OCI-M2 (cell line): ENCODE measurements around the gene MST1R.
A peak's percentile ranks its signal among the peaks of the same experiment; 100 is the strongest.

Experiments used
- DNase-seq: peaks from one replicate; lab custom pipeline; 2025; ENCODE audit not compliant: unreplicated experiment; lab: John Stamatoyannopoulos, UW

MST1R gene

DNA sequence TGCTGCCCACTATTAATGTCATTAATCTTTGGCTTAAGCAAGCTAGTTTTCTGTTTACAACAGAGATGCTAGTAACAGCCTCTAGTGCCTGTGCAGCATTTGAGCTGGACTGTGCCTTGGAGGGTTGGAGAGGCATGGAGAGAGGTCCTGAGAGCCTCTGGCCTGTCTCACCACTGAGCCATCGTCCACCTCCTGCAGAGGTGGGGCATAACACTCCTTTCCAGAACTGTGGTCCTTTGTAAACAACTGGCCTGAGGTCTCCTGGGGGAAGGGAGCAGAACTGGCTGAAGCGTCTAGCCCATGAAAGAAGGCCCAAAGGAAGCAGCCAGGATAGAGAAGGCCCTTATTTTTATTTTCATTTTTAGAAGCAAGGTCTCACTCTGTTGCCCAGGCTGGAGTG is 24.0 kb downstream of the MST1R start:
- no peak for DNase-seq

DNA sequence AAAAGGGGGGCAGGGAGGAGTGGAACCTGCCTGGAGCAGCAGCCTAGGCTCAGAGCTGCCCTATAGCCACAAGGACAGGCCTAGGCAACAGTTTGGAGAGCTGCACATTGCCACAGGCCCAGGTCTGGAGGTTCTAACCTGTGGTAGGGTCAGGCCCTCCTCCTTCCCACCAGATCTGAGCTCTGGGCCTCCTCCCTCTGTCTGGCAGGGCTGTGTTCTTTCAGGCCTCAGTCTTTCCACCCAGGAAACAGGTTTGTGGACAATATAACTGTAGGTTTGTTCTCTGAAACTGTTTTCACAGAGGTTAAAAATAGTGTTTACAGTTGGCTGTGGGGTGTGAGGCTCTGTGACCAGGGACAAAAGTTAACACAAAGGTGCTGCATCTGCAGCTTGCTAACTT is 25.0 kb downstream of the MST1R start:
- no peak for DNase-seq

DNA sequence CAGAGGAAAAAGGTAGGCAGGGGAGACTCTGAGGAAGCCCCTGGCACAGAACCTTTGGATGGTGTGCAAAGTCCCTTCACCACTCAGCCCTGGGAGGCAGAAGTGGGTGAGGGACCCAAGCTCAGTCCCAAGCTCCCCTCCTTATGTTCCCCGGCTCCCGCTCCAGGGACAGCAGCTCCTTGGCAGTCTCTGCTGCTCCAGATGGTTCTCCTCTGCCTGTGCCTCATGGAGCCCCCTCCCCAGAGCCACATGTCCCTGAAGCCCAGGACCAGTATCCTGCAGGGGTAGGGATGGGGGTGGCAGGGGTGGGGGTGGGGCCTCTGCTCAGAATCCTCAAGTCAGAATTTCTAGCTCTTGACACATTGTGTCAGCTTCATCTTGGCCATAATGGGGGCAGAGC is 26.0 kb downstream of the MST1R start:
- no peak for DNase-seq

DNA sequence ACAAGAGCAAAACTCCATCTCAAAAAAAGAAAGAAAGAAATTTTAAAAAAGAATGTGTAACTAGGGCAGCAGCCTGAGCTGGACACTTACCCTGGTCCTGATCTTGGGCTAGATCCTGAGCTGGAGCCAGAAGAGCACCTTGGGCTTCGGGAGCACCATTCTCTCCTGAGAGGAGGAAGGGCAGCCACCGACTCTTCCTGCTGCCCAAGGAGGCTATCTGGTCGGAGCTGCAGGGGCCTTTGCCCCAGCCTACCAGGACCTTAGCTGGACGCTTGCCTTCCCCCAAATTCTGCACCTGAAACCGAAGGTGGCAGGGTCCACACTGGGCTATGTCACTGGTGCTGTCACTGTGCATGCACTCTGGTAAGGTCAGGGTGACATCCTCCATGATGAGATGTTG is 27.1 kb downstream of the MST1R start:
- DNase-seq = no peak

DNA sequence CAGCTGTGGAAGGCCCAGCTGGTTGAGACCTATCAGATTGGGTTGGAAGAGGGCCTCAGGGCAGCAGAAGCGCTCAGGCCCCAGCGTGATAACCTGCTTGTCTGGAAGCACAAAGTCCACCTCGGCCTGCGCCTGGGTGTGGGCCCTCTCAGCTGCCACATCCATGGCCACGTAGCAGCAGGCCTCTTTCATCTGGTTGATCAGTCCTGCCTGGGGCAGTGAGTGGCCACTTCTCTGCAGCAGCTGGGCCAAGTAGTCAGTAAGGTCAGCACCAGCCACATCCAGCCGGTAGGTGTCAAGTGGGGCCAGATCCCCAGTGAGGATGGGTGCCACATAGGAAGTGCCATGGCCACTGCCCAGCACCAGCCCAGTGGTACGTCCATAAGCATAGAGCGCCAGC is 30.1 kb downstream of the MST1R start:
- no peak for DNase-seq

DNA sequence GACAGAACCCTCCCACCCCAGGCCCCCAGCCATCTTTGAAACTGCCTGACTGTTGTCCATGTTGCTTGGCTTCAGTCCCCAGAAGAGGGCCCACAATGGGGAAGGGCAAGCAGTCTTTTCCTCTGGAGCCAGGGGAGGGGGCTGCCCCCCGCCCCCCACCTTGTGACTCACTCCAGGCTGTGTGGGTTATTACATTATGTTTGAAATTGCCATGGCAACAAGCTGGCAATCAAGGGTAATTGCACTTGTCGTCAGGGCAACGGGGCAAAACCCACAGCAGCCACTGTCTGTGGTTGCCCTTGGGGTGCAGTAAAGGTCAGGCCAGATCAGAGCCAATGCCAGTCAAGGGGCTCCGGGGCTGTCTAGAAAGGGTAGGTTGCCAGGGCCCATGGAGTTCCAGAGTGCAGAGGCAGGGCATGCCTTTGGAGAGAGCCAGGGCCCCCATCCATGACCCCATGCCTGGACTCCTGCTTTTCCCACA is 30.8 kb downstream of the MST1R start:
- DNase-seq = no peak

DNA sequence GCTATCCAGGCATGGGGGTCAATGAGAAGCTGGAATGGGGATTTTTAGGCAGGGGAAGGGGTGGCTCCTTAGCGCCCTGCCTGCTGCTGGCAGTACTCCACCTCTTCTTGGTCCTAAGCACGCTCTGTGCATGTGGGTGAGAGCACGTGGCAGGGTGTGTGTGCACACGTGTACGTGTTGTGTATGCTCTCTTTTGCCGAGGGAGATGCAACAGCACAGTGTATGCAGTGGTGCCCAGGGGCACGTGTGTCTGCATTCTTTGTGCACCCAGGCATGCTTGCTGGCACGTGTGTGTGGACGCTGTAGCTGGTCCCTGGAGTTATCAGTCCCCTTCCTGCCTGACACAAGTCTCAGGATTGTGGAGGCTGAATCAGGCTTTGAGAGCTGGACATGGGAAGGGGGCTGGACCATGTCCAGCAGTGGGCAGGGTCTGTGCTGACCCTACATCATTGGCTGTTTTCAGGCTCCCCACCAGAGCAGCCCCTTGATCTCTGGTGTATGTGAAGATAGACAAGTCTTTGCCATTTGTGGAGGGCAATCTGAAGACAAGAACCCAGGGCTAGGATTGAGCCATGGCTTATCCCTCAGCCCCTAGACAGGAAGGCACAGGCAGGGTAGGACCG is 32.0 kb downstream of the MST1R start:
- no peak for DNase-seq

DNA sequence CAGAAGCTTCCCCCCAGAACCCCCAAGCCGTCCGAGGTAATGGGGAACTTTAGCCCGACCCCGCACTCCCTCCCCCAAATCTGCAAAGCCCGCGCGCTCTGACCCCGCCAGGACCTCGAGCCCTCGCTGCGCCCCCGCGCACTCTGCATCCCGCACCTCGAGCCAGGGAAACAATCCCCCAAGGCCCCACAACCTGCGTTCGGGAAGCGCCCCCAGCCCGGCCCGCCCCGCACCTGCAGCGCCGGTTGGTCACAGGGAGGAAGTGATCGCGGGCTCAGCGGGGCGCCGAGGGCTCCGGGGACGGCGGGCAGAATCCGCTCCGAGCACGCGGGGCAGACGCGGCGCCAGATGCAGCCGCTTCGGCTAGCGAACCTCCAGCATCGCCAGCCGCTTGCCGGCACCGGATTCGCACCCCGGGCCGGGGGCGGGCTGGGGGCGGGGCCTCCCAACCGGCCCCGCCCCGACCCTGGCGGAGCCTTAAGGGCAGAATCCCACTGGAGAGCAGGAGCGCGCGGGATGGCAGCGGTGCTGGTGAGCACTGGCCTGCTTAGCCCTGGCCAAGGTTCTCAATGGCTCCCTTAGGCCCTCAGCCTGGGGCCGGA is 34.0 kb downstream of the MST1R start, which contains the start of gene CAMKV:
TSS of gene CAMKV (minus strand) at position 382 of the 602 bp plus-strand sequence. CDS start 7,518 bp downstream, outside the sequence.
- no peak for DNase-seq

DNA sequence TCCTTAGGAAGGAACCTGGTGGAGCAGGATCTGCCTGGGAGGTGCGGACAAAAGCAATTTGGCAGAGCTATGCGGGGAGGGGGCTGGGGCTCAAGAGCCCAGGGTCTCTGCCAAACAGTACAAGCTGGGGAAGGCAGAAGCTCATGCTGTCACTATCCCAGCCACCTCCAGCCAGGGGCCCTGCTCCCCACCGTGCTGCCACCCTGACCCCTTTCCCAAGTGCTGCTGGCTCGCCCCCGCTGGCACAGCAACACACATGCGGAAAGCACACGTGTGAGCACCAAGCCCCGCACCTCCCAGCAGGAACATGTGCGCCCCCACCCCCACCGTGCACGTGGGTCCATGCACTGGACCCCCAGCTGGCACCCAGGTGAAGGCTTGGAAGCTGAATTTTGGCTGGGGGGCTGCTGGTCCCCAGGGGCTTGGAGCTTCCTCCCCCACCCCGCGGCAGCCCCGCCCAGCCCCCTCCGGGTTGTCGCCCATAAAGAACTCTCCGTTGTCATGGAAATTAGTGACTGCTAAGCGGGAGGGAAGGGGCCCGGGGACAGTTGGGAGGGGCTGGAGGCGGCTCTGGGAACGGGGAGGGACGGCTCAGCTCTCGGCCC is 34.7 kb downstream of the MST1R start:
- DNase-seq = no peak

DNA sequence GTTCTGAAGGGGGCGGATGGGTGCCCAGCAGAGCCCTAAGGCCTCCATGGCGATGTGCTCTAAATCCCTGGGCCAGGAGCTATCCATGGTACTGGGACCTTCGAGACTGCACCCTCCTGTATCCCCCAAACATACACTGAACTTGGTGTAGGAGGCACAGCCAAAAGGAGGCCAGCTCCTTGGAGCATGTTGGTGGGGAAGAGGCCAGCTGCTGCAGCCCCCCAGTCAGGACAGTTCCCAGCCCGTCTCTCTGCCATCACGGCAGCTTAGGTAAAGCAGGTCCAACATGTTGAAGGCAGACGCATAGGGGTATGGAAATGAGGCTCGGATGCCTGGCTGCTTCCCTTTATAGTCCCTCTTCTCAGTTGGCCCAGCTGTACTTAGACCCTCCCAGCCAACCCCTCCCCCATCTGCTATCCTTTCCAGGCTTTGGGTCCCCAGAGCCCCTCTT is 35.8 kb downstream of the MST1R start:
- DNase-seq = no peak

DNA sequence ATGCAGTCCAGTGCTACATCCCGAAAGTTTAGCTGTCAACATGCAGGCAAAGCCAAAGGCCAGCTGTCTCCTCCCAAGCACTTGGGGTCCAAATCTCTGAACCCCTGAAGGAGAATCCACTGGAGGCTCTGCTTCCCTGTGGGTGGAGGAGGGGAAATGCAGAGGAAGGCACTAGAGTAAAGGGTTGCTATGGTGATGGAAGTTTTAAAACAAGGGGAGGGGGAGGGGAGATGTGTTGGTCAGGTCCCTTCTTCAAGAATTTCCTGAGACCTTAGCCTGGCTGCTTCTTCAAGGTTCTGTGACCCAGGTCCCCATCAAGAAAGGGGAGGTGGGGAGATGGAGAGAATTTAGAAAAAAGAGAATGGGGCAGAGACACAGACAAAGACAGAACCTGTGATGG is 36.3 kb downstream of the MST1R start:
- no peak for DNase-seq

DNA sequence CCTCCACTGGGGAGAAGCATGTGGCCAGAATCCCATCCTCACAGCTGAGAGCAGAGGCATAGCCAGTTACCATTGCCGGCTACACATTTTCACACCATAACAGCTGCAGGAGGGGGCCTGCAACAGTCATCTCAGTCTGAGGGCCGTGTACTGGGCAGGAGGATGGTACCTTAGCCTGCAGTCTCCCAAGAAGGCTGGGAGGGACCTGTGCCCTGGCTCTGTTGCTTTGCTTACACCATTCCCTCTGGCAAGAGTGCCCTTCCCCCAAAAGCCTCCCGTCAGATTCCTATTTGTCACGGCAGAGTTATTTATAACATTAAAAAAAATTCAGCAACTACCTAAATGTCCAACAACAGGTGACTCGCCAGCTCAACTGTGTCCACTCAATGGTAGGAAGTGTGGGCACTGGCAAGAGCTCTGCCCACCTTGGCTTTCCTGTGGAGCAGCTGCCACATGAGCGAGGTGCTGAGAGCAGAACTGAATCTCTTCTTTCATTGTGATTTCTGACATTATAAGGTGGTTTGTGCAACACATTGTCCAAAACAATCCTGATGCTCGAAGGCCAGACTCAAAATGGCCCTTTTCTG is 38.4 kb downstream of the MST1R start:
- DNase-seq = no peak

DNA sequence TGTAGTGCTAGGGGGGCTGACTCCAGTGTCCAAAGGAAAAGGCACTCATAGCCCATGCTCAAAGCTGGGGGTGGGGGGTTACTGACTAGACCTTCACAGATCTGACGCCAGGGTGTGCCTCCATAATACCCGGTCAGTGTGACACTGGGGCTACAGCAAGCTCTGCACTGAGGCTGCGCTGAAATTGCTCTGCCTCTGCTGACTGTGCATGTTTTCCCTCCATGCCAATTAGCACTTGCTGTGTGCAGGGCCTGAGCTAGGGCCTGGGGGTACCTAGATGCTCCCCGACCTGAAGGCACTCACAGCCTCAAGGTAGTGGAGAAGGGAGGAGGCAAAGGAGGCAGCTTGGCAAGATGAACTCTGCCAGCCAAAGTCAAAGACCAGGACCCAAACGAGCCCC is 39.2 kb downstream of the MST1R start:
- no peak for DNase-seq

DNA sequence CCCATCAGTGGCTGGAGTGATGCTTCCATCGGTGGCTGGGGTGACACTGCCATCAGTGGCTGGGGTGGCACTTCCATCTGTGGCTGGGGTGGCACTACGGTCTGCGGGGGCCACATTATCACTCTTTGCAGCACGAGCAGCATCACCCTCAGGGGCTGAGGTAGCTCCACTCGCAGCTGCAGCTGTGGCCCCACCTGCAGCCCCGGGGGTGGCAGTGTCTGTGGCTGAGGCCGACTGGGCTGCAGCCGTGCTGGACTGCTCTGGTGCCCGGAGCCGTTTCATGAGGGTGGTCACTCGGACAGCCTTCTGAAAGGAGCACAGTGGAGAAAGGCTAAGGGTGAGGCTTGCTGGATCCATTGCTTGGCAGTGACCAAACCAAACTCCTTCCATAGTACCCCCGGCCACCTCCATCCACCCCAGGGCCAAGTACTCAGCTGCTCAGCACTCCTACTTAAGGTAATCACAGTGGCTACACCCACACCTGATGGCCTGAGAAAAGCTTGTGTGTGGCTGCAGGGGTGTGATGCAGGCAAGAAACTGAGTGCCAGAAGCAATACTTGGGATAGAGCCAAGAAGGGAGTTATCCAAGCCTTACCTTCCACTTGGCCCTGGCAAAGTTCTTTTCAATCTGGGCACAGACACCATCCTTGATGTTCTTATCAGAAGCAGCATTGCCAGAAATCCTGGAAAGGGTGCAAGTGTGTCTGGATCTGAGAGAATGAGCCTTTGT is 43.9 kb downstream of the MST1R start:
- DNase-seq = no peak

DNA sequence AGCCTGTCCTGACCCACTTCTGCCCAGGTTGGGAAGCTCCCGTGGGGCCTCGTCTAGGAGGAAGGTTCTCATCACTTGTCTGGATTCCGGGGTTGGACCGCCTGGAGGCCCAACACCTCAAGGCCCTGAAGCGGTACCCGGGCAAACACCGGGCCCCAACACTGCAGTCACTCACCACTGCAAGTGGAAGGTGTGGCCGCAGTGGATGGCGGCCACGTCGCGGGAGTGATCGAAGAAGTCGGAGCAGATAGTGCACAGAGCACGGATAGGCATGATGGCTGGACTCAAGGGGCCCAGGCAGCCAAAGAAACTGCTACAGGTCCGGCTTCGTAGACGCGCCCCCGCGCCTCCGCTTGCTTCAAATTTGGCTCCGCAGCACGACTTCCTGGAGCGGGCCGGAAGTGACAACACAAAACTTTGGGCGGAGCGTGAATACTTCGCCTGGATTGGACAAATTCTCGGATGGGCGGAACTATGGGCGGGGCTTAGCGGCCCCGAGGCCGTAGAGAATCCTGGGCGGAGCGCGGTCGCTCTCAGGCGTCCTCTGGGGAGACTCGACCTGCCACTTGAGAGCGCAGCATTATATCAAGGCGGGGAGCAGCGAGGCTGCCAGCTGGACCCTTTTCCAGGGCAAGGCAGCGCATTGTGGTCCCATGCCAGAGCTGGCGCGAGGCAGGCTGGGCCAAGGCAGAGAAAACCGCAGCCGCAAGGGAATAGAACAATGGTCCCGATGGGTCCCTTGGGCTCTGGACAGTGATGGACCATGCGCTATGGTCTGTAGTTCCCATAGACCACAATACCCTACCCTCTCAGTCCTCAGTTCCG is 47.3 kb downstream of the MST1R start, which contains the start of gene TRAIP:
TSS of gene TRAIP (minus strand) at position 384 of the 825 bp plus-strand sequence. CDS start at position 273, 111 bp downstream.
- DNase-seq = peak; percentile 86

DNA sequence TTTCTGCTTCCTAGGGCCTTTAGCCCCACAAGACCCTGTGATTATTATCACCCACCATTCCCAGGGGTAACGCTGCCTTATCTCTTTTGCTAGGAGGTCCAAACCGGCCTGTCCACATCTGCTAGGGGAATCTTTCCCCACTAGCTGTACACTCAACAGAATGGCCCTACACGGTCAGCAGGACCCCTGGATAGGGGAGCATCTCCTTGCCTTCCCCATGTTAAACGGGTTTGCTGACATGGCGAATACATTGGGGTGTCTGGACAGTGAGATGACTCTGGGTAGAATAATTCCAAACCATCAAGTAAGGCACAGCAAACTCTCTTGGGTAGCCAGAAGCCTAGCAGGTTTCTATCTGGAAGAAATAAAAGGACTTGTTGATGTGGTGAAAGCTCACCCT is 48.0 kb downstream of the MST1R start:
- no peak for DNase-seq

DNA sequence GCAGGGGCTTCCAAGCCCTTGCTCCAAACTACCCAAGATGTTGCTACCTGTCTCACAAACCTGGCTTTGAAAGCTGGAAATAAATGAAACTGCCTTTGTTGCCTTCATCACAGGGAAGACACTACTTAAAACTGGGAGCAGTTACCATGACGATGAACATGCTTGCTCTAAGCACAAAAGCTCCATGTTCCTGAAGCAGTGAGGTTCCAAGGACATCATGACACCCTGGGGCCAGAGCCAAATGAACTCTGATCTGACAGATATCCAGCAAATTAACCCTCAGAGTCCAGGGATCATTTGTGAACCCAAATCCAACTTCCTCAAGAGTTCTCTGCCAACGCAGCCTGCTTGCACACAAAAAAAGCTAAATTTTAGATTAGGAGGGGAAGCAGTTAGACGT is 58.0 kb downstream of the MST1R start:
- DNase-seq = no peak

DNA sequence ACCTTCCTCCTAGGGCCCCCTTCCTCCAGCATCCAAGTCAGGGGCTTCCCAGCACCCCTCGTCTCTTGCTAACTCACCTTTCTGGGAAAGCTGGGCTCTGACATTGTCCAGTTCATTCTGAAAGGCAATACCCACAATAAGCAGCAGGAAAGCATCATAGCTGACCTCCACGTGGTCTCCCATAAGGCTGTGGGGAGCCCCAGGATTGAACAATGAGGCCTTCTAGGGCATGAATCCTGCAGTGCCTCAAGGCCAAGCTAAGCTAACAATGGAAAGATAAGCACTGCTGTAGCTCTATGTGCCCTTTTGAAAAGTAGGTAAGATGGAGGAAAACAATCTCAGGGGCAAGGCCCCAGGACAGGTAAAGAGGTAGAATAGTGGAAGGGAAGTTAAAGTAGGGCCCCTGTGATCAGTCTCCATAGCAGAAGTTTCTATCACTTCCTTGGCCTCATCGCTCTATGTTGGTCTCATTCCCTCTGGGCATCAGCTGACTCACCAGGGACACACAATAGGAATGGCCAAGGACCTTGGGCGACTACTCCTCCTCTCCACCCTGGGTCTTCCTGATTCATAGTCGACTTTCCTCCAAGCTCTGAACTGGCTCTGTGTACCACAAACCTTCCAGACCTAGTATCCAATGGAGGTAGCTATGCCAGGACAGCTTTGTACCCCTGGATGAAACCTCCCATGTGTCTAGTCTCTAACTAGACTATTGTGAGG is 59.0 kb downstream of the MST1R start:
- DNase-seq = no peak

DNA sequence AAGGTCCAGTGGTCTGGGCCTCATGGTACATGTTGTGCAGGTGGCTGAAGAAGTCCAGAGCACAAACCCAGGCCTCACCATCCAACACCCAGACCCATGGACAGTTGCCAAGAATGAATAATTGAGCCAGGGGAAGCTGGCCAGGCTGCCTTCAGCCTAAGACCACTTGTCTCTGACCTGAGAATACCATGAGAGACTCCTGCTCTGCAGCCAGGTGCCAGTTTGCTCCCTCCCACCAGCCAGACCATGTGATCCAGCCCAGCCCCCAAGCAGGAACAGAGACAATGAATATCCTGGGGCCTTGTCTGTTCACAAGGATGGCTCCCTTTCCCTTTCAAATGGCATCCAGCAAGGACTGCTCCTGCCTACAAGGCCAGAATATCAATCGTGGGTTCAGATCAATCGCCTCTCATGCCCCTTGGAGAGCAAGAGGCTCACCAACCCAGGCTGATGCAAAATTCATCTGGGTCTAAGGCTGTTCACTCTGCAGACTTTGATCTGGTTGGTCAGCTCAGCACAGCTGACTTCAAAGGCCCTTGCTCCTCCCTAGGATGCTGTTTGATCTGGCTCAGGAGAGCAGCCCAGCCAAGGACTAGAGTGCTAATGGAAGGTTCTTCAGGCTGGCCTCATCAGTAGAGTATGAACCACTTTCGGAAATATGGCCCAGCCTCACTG is 60.7 kb downstream of the MST1R start:
- DNase-seq = no peak
